ENCODE data around the gene TRAPPC6A. TPM values are rescaled to one million over a fixed set of nuclear protein-coding genes. Genes with fewer than 3 reads are reported as not detected.

The TRAPPC6A gene
- total RNA-seq, 4 donors from 2014 or later = 20.8 to 30.4 (median 23.8) TPM

DNA sequence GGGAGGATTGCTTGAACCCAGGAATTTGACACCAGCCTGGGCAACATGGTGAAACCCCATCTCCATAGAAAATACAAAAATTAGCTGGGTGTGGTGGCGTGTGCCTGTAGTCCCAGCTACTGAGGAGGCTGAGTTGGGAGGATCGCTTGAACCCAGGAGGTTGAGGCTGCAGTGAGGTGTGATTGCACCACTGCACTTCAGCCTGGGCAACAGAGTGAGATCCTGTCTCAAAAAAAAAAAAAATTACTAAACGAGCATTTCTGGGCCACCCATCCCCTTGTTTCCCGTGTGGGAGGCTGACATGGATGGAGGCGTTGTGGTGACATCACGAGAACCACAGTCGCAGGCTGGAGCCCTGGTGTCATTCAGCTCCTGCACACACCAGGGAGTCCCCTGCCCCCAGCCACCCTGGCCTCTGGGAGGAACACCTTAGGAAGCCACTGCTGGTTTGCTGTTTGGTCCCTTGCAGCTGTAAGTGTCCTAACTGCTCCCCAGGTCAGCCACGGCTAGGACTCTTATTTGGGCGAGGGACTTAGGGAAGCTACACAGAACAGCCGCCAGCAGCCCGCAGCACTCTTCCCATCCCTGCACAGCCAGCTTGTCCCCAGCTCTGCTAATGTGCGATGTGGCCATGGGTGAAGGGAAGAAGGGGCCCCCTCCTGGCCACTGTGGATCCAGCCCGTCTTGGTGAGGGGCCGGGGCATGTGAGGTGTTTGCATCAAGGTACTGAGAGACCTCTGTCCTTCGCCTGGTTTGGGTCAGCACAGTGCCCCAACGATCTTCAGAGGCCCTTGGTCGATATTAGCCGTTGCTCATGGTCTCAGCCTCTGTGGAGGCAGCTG, 30.0 kb downstream of the TRAPPC6A start:
- TF ChIP-seq, protein P1, sequence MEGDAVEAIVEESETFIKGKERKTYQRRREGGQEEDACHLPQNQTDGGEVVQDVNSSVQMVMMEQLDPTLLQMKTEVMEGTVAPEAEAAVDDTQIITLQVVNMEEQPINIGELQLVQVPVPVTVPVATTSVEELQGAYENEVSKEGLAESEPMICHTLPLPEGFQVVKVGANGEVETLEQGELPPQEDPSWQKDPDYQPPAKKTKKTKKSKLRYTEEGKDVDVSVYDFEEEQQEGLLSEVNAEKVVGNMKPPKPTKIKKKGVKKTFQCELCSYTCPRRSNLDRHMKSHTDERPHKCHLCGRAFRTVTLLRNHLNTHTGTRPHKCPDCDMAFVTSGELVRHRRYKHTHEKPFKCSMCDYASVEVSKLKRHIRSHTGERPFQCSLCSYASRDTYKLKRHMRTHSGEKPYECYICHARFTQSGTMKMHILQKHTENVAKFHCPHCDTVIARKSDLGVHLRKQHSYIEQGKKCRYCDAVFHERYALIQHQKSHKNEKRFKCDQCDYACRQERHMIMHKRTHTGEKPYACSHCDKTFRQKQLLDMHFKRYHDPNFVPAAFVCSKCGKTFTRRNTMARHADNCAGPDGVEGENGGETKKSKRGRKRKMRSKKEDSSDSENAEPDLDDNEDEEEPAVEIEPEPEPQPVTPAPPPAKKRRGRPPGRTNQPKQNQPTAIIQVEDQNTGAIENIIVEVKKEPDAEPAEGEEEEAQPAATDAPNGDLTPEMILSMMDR (IDR thresholded peaks at IDR 0.05) = no peak
- DNase-seq (ENCODE audit: low spot score) = no peak
- no peak for ATAC-seq (ENCODE audit: low FRiP score)

DNA sequence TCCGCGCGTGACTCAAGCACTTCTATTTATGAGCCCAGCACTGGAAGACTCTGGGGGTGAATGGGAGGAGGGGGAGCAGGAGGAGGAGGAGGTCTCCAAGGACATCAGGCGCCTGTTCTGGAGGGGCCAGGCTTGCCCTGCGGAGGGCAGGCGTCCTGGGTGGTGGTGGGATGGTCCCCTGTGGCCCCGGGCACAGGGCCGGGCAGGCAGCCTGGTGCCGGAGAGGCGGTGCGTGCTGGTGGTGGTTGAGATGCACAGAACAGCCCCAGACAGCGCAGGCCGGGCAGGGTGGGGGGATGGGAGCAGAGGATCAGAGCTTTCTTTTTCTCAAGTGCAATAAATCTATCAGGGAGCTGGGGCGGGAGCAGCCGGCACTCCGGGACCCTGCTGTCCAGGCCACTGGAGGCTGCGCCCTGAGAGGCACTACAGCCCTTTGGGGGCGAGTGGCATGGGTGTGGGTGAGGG, 31.3 kb downstream of the TRAPPC6A start:
- TF ChIP-seq, protein P1 (IDR thresholded peaks at IDR 0.05) = no peak
- no peak for DNase-seq (ENCODE audit: low spot score)
- ATAC-seq (ENCODE audit: low FRiP score) = no peak

GRCh38 chr19:45146251-45146650, 31.8 kb downstream of the TRAPPC6A start:
- ATAC-seq (ENCODE audit: low FRiP score) = no peak
- TF ChIP-seq, protein P1 (IDR thresholded peaks at IDR 0.05) = no peak
- no peak for DNase-seq (ENCODE audit: low spot score)

- TF ChIP-seq, protein P1 (IDR thresholded peaks at IDR 0.05) = no peak
- no peak for DNase-seq (ENCODE audit: low spot score)
- no peak for ATAC-seq (ENCODE audit: low FRiP score)
These were observed 32.5 kb downstream of the TRAPPC6A start for GRCh38 chr19:45145270-45146189.

- DNase-seq (ENCODE audit: low spot score) (no peak), ATAC-seq (ENCODE audit: low FRiP score) (no peak)
- TF ChIP-seq, protein P1 (IDR thresholded peaks at IDR 0.05) = no peak
These were observed 33.4 kb downstream of the TRAPPC6A start for GRCh38 chr19:45144431-45145269.

DNA sequence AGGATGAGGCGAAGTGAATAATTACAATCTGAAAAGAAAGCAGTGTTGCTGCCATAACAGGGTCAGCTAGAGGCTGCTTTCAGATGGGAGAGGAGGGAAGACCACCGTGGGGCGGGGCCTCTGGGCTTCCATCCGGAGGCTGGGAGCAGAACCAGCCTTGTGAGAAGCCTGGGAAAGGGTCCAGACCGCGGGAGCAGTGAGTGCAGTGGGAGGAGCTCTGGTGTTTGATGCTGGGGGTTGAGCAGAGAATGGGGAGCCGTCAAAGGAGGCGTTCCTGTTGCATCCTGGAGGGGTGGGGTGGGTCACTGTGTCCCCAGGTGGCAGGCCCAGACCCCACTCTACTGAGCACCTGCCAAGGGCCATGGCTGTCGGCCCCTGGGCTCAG, 35.3 kb downstream of the TRAPPC6A start:
- TF ChIP-seq, protein P1 (IDR thresholded peaks at IDR 0.05) = no peak
- no peak for DNase-seq (ENCODE audit: low spot score)
- no peak for ATAC-seq (ENCODE audit: low FRiP score)

Measured in omental fat pad (tissue), 4 donors.